Activated CD4-positive, alpha-beta T cell treated with anti-CD3 and anti-CD28 coated beads, Interleukin-2, amount 50 U/mL, for 1 hour (primary cell): ENCODE results near the gene QKI.
"Not testable (repeated sequence)": the region's sequence is repeated elsewhere in the genome, so short reads cannot be mapped to it uniquely, and the experiment has no call there.

Source experiments
- DNase-seq: peaks from one replicate; pipeline ENCODE4 v3.0.0-alpha.2; 2020

The QKI gene

GRCh38 chr6:163585932-163586437, 171.5 kb downstream of the QKI start:
- no peak for DNase-seq

- DNase-seq, result no peak
Measured at GRCh38 chr6:163586888-163587287, 172.4 kb downstream of the QKI start.

- no peak for DNase-seq
Measured at GRCh38 chr6:163588220-163588919, 173.9 kb downstream of the QKI start.

GRCh38 chr6:163589387-163589786, 174.9 kb downstream of the QKI start:
- no peak for DNase-seq

GRCh38 chr6:163590132-163590531, 175.6 kb downstream of the QKI start:
- DNase-seq, result not testable (repeated sequence)

GRCh38 chr6:163592872-163593271, 178.4 kb downstream of the QKI start:
- DNase-seq, result no peak

- DNase-seq, result no peak
Measured at GRCh38 chr6:163596174-163596573, 181.7 kb downstream of the QKI start.

- DNase-seq, result no peak
Measured at GRCh38 chr6:163599136-163599535, 184.6 kb downstream of the QKI start.

- DNase-seq, result no peak
Measured at GRCh38 chr6:163599684-163600083, 185.2 kb downstream of the QKI start.

GRCh38 chr6:163600331-163600730, 185.8 kb downstream of the QKI start:
- no peak for DNase-seq

GRCh38 chr6:163600781-163601180, 186.3 kb downstream of the QKI start:
- DNase-seq, result no peak

- DNase-seq, result no peak
Measured at GRCh38 chr6:163602851-163603250, 188.3 kb downstream of the QKI start.

- DNase-seq, result no peak
Measured at GRCh38 chr6:163603395-163603794, 188.9 kb downstream of the QKI start.

GRCh38 chr6:163605385-163606097, 191.0 kb downstream of the QKI start:
- no peak for DNase-seq

- no peak for DNase-seq
Measured at GRCh38 chr6:163607792-163608191, 193.3 kb downstream of the QKI start.

GRCh38 chr6:163608204-163608644, 193.7 kb downstream of the QKI start:
- DNase-seq, result no peak

- no peak for DNase-seq
Measured at GRCh38 chr6:163612200-163612599, 197.7 kb downstream of the QKI start.

GRCh38 chr6:163613025-163613424, 198.5 kb downstream of the QKI start:
- DNase-seq, result no peak

GRCh38 chr6:163613668-163614067, 199.2 kb downstream of the QKI start:
- no peak for DNase-seq

GRCh38 chr6:163616452-163616851, 201.9 kb downstream of the QKI start:
- no peak for DNase-seq

GRCh38 chr6:163617549-163617948, 203.0 kb downstream of the QKI start:
- no peak for DNase-seq

GRCh38 chr6:163620101-163620500, 205.6 kb downstream of the QKI start:
- DNase-seq, result no peak

GRCh38 chr6:163620670-163621330, 206.3 kb downstream of the QKI start:
- no peak for DNase-seq

- no peak for DNase-seq
Measured at GRCh38 chr6:163625265-163625664, 210.7 kb downstream of the QKI start.
